Endothelial cell of umbilical vein (primary cell): ENCODE measurements around the gene C1orf53. TPM values are rescaled to one million over a fixed set of nuclear protein-coding genes. Genes with fewer than 3 reads are reported as not detected.

Source experiments
- BruUV-seq: library from RNA; stranded (reverse); fragments of 400-500 nt; replicated peaks from 2 replicates; lab custom pipeline; 2021; lab: Mats Ljungman, UMichigan
- CTCF ChIA-PET: fragments of 300-600, 350-600 bp; sonication (Branson Sonifier 250); formaldehyde crosslinking; loops from one replicate; lab custom pipeline; 2021; ENCODE audit warnings: antibody characterized with exemption, inconsistent platforms; lab: Charles Lee
- POLR2A ChIA-PET: fragments of 300-600, 350-600 bp; sonication (Branson Sonifier 250); formaldehyde crosslinking; loops from one replicate; lab custom pipeline; 2021; ENCODE audit warnings: antibody characterized with exemption, inconsistent platforms; lab: Charles Lee
- DNase-seq: peaks from one replicate; pipeline ENCODE4 v3.0.0-alpha.2; 2011; ENCODE audit warnings: low read depth, low spot score
- FAIRE-seq: peaks from 2 replicates; lab custom pipeline; 2011; peaks lifted over from hg19 to GRCh38; lab: Jason Lieb, UNC
- H2AFZ ChIP-seq: 2 replicates; pipeline ENCODE4 v1.6.0; 2012; ENCODE audit warnings: low read depth, low read length, control low read depth, inconsistent platforms
- H3K27ac ChIP-seq: 2 replicates; pipeline ENCODE4 v1.5.1; 2011; ENCODE audit warnings: low read depth, mild to moderate bottlenecking, control low read depth, low read length, moderate library complexity; ENCODE audit not compliant: insufficient read depth
- H3K27me3 ChIP-seq, 2 experiments: 2 replicates each; pipeline versions ENCODE4 v1.6.0 to v1.6.1; 2011; ENCODE audit warnings: low read length in 2 of 2, mixed read lengths in 1 of 2; ENCODE audit not compliant: control insufficient read depth in 2 of 2, insufficient read depth in 2 of 2
- H3K36me3 ChIP-seq, 2 experiments: 2 replicates in 1 of 2; 3 replicates in 1 of 2; pipeline ENCODE4 v1.5.1; 2011; ENCODE audit warnings: low read length in 2 of 2, mild to moderate bottlenecking in 1 of 2, moderate library complexity in 1 of 2; ENCODE audit not compliant: control insufficient read depth in 2 of 2, insufficient read depth in 2 of 2; ENCODE audit errors: extremely low read depth in 1 of 2
- H3K4me1 ChIP-seq: 3 replicates; pipeline ENCODE4 v1.5.1; 2011; ENCODE audit warnings: mild to moderate bottlenecking, low read length; ENCODE audit not compliant: control insufficient read depth, insufficient read depth; ENCODE audit errors: extremely low read depth
- H3K4me2 ChIP-seq: 2 replicates; pipeline ENCODE4 v1.6.1; 2011; ENCODE audit warnings: low read length, control low read depth, mixed read lengths; ENCODE audit not compliant: insufficient read depth
- H3K4me3 ChIP-seq, 3 experiments: fragments of 200-600 bp in 1 of 3; sonication (generic), shearing (Covaris generic) in 1 of 3; replicated peaks in 1 of 3; 2 replicates each; pipeline ENCODE4 v1.5.1; 2011 to 2016; ENCODE audit warnings: control low read depth in 3 of 3, low read length in 3 of 3, mild to moderate bottlenecking in 2 of 3, inconsistent platforms in 1 of 3, low read depth in 1 of 3, moderate library complexity in 1 of 3; ENCODE audit not compliant: insufficient read depth in 1 of 3
- H3K79me2 ChIP-seq: 2 replicates; pipeline ENCODE4 v1.6.0; 2012; ENCODE audit warnings: low read length, inconsistent platforms; ENCODE audit not compliant: control insufficient read depth, insufficient read depth
- H3K9ac ChIP-seq: replicated peaks from 2 replicates; pipeline ENCODE3; 2011; ENCODE audit warnings: low read length, control low read depth; ENCODE audit not compliant: insufficient read depth; ENCODE audit errors: extremely low read depth
- H3K9me1 ChIP-seq: replicated peaks from 3 replicates; pipeline ENCODE4 v1.6.0; 2011; ENCODE audit warnings: mild to moderate bottlenecking, low read length; ENCODE audit not compliant: control insufficient read depth, insufficient read depth; ENCODE audit errors: extremely low read depth
- H3K9me3 ChIP-seq: replicated peaks from 2 replicates; pipeline ENCODE4 v1.5.1; 2012; ENCODE audit warnings: low read length, inconsistent platforms; ENCODE audit not compliant: control insufficient read depth, insufficient read depth
- H4K20me1 ChIP-seq: replicated peaks from 2 replicates; pipeline ENCODE3; 2011; ENCODE audit warnings: mild to moderate bottlenecking, low read length; ENCODE audit not compliant: control insufficient read depth, insufficient read depth; ENCODE audit errors: extremely low read depth
- CTCF ChIP-seq, 2 donors: IDR thresholded peaks; 1 replicate in 1 of 2; 2 replicates in 1 of 2; pipeline ENCODE4 v1.5.1; 2011; ENCODE audit warnings: low read length in 2 of 2, mild to moderate bottlenecking in 2 of 2, moderate library complexity in 2 of 2, control low read depth in 1 of 2, inconsistent platforms in 1 of 2, low read depth in 1 of 2; ENCODE audit not compliant: insufficient read depth in 1 of 2; ENCODE audit errors: extremely low read depth in 1 of 2
- EZH2 ChIP-seq: IDR thresholded peaks from 2 replicates; pipeline ENCODE4 v1.6.1; 2012; ENCODE audit warnings: borderline replicate concordance, low read depth, mild to moderate bottlenecking, moderate library complexity, low read length, inconsistent platforms; ENCODE audit not compliant: severe bottlenecking
- FOS ChIP-seq: IDR thresholded peaks from 2 replicates; pipeline ENCODE4 v1.6.1; 2011; ENCODE audit warnings: mild to moderate bottlenecking, low read length, moderate library complexity, borderline replicate concordance; ENCODE audit not compliant: insufficient read depth
- GATA2 ChIP-seq: IDR thresholded peaks from 2 replicates; pipeline ENCODE4 v1.7.0; 2011; ENCODE audit warnings: low read depth, mild to moderate bottlenecking, moderate library complexity, mixed read lengths, low read length; ENCODE audit not compliant: insufficient read length, insufficient read depth
- JUN ChIP-seq: IDR thresholded peaks from 2 replicates; pipeline ENCODE4 v1.6.1; 2011; ENCODE audit warnings: borderline replicate concordance, low read depth; ENCODE audit not compliant: insufficient read length, insufficient read depth
- MAX ChIP-seq: IDR thresholded peaks from 2 replicates; pipeline ENCODE4 v1.6.1; 2011; ENCODE audit not compliant: insufficient read depth, insufficient read length
- MYC ChIP-seq: IDR thresholded peaks from one replicate; pipeline ENCODE4 v1.6.1; 2011; ENCODE audit warnings: mild to moderate bottlenecking, low read depth, low read length
- POLR2A ChIP-seq: IDR thresholded peaks from 2 replicates; pipeline ENCODE4 v1.6.1; 2012; ENCODE audit warnings: low read depth, mild to moderate bottlenecking, control low read depth, low read length
- POLR2AphosphoS5 ChIP-seq: IDR thresholded peaks from 2 replicates; pipeline ENCODE4 v1.6.1; 2012; ENCODE audit warnings: low read depth, mild to moderate bottlenecking, control low read depth, low read length, moderate library complexity; ENCODE audit not compliant: insufficient read depth
- dilution Hi-C: fragments of 300-500 bp; cut with MboI; formaldehyde crosslinking; loops from one replicate; pipeline ENCODE4 v1.15.0; 2019; ENCODE audit warnings: low sequenced_read_pairs; ENCODE audit not compliant: extremely low pct_ligation_motif_present
- intact Hi-C: fragments of 100-400 bp; cut with micrococcal nuclease; formaldehyde crosslinking; loops from one replicate; pipeline ENCODE4 v1.10.0; 2022
- polyA plus RNA-seq, 4 experiments: library from polyadenylated mRNA; depleted of rRNA in 3 of 4; stranded (reverse) in 3 of 4; unstranded in 1 of 4; fragments of >200 nt; gene quantifications; 2 replicates each; pipeline versions ENCODE4 v1.2.1 to v1.2.3, GENCODE V29; 2011 to 2012; ENCODE audit warnings: missing spikeins in 1 of 4
- total RNA-seq: library from RNA; stranded (reverse); gene quantifications from 2 replicates; pipeline ENCODE4 v1.2.3, GENCODE V29; 2021

C1orf53 gene
- total and polyA plus RNA-seq, 2 donors (not counting 3 experiments of a cell fraction or from before 2014, with no cell fraction given) = 3.5 to 6.5 TPM

DNA sequence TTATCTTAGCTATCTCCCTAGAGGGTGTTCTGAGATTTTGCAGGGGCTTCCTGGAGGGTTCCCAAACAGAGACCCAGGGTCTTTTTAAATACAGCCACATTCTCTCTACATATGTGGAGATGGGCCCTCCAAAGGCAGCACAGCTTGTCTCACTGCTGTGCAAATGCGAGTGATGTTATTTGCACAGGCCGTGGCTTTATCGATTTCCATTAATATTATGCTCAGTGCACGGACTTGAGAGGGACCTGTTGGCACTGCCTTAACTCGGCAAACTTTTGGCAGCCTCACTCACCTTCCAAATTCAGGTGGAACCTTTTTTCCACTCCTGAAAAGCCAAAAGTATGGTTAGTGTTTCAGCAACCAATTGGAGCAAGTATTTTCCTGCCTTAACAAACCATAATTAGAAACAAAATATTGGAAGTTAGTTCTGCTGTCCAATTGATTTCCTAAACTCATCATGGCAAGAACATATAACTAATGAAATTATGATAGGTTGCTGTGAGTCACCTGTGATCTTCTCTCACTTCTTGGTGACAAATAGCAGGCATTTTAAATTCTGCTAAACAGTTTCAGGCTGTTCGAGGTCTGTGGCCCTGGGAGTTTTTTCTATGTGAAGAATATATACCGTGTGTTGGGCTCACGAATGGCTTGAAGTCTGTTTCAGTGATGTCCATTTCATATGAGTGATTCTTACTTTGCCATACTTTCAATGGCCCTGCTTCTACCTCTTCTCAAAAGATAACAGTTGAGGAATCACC is 25.7 kb downstream of the C1orf53 start:
- H3K27me3 ChIP-seq = peaks cover 0 to 2% of the 10 kb centered on the region in 2 experiments
- POLR2A ChIA-PET = no interaction called here
- DNase-seq (no peak), FAIRE-seq (no peak)
- no peaks in the 10 kb centered on the region for H3K4me1 ChIP-seq
- dilution Hi-C loops = no loop called here
- no peaks in the 10 kb centered on the region for H3K79me2 ChIP-seq
- H3K9ac ChIP-seq = no peak overlapping the region
- intact Hi-C loops = no loop called here
- H3K4me2 ChIP-seq = no peak overlapping the region
- BruUV-seq = no TSS peak
- no peaks in the 10 kb centered on the region for H3K9me3 ChIP-seq
- H3K36me3 ChIP-seq = no peaks in the 10 kb centered on the region
- CTCF ChIA-PET = interaction anchor here (0.9 to 2.5 kb wide), 5 partner anchors 10 to 406 kb away, joined by 3 to 12 read pairs (median 6); no protein-coding TSS in a partner anchor
- H3K27ac ChIP-seq = no peak overlapping the region
- no peaks in the 10 kb centered on the region for H4K20me1 ChIP-seq
- no peak overlapping the region for H2AFZ ChIP-seq
- H3K4me3 ChIP-seq = no peak overlapping the region
- no peaks in the 10 kb centered on the region for H3K9me1 ChIP-seq
- TF ChIP-seq CTCF (IDR thresholded peaks at IDR 0.05; ENCODE audit: extremely low read depth in 1 of 2, insufficient read depth in 1 of 2, low read depth in 1 of 2, low read length in 2 of 2) = no peak
- TF ChIP-seq MYC = no peak
- no peak for TF ChIP-seq GATA2
- no peak for TF ChIP-seq EZH2
- TF ChIP-seq FOS = no peak
- TF ChIP-seq JUN = no peak
- TF ChIP-seq POLR2AphosphoS5 = no peak
- TF ChIP-seq POLR2A = no peak
- no peak for TF ChIP-seq MAX
